OCI-LY3 (cell line): ENCODE measurements around the gene ARHGEF28.

Experiments
- EZH2phosphoT487 ChIP-seq: fragments of 200-600 bp; shearing (Covaris generic); IDR thresholded peaks from 2 replicates; pipeline ENCODE4 v1.6.1; 2018; ENCODE audit warnings: antibody characterized with exemption, mixed run types, low read depth
- TF ChIP-seq, protein P1 (sequence below): fragments of 200-600, 300-600 bp; sonication (generic); IDR thresholded peaks from 2 replicates; pipeline ENCODE4 v1.5.1; 2014; ENCODE audit warnings: antibody characterized with exemption, low read length, low read depth

DNA sequence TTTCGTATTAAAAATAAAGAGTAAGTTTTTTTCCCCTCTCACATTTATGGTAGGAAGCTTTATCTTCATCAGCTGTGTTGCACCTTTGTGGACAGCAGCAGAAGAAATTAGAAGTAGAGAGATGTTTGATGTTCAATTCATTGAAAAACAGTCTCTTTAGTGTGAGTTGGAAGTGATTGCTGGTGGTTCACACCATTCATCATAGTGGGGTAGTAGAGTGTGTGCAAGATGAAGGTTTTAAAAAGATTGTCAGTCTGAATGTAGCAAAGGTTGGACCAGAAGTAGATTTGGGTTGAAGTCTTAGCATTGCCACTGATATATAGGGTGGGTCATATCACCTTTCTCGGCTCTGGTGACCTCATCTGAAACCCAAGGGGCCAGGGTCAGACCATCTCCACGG, 10.4 kb downstream of the ARHGEF28 start:
- TF ChIP-seq, protein P1, sequence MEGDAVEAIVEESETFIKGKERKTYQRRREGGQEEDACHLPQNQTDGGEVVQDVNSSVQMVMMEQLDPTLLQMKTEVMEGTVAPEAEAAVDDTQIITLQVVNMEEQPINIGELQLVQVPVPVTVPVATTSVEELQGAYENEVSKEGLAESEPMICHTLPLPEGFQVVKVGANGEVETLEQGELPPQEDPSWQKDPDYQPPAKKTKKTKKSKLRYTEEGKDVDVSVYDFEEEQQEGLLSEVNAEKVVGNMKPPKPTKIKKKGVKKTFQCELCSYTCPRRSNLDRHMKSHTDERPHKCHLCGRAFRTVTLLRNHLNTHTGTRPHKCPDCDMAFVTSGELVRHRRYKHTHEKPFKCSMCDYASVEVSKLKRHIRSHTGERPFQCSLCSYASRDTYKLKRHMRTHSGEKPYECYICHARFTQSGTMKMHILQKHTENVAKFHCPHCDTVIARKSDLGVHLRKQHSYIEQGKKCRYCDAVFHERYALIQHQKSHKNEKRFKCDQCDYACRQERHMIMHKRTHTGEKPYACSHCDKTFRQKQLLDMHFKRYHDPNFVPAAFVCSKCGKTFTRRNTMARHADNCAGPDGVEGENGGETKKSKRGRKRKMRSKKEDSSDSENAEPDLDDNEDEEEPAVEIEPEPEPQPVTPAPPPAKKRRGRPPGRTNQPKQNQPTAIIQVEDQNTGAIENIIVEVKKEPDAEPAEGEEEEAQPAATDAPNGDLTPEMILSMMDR: no peak
- TF ChIP-seq EZH2phosphoT487: no peak
